ENCODE data around the gene PPP1R12A.

PPP1R12A gene

GRCh38 chr12:79848339-79848738, 86.6 kb downstream of the PPP1R12A start:
- Histone ChIP-seq H3K9me3 (ENCODE audit: control insufficient read depth, low read length) (no peaks in the 10 kb centered on the region), H3K36me3 (ENCODE audit: control insufficient read depth, insufficient read depth, low read length) (no peaks in the 10 kb centered on the region), H3K4me1 (ENCODE audit: control insufficient read depth, insufficient read depth, low read length) (peaks cover 8% of the 10 kb centered on the region), H3K27me3 (ENCODE audit: control insufficient read depth, insufficient read depth, low read length) (no peaks in the 10 kb centered on the region), H3K9ac (ENCODE audit: low read length) (no peak overlapping the region), H3K4me3 (ENCODE audit: low read length) (no peak overlapping the region)

GRCh38 chr12:79847417-79847816, 87.5 kb downstream of the PPP1R12A start:
- Histone ChIP-seq H3K4me1 (ENCODE audit: control insufficient read depth, insufficient read depth, low read length) (peaks cover 8% of the 10 kb centered on the region), H3K9me3 (ENCODE audit: control insufficient read depth, low read length) (no peaks in the 10 kb centered on the region), H3K9ac (ENCODE audit: low read length) (no peak overlapping the region), H3K4me3 (ENCODE audit: low read length) (no peak overlapping the region), H3K36me3 (ENCODE audit: control insufficient read depth, insufficient read depth, low read length) (no peaks in the 10 kb centered on the region), H3K27me3 (ENCODE audit: control insufficient read depth, insufficient read depth, low read length) (no peaks in the 10 kb centered on the region)

GRCh38 chr12:79844693-79845092, 90.2 kb downstream of the PPP1R12A start:
- Histone ChIP-seq H3K36me3 (ENCODE audit: control insufficient read depth, insufficient read depth, low read length) (no peaks in the 10 kb centered on the region), H3K4me1 (ENCODE audit: control insufficient read depth, insufficient read depth, low read length) (peaks cover 8% of the 10 kb centered on the region)

GRCh38 chr12:79843978-79844377, 90.9 kb downstream of the PPP1R12A start:
- H3K4me3 ChIP-seq (ENCODE audit: low read length), result no peak overlapping the region
- H3K9ac ChIP-seq (ENCODE audit: low read length), result no peak overlapping the region
- no peaks in the 10 kb centered on the region for H3K27me3 ChIP-seq (ENCODE audit: control insufficient read depth, insufficient read depth, low read length)
- no peaks in the 10 kb centered on the region for H3K9me3 ChIP-seq (ENCODE audit: control insufficient read depth, low read length)
- H3K36me3 ChIP-seq (ENCODE audit: control insufficient read depth, insufficient read depth, low read length), result peaks cover 6% of the 10 kb centered on the region
- peaks cover 8% of the 10 kb centered on the region for H3K4me1 ChIP-seq (ENCODE audit: control insufficient read depth, insufficient read depth, low read length)

More at GRCh38 chr12:79844693-79845092, 90.2 kb downstream of the PPP1R12A start:
- Histone ChIP-seq H3K9ac (ENCODE audit: low read length) (no peak overlapping the region), H3K27me3 (ENCODE audit: control insufficient read depth, insufficient read depth, low read length) (no peaks in the 10 kb centered on the region), H3K9me3 (ENCODE audit: control insufficient read depth, low read length) (no peaks in the 10 kb centered on the region), H3K4me3 (ENCODE audit: low read length) (no peak overlapping the region)

- Histone ChIP-seq H3K9me3 (ENCODE audit: control insufficient read depth, low read length) (no peaks in the 10 kb centered on the region), H3K4me3 (ENCODE audit: low read length) (no peak overlapping the region), H3K4me1 (ENCODE audit: control insufficient read depth, insufficient read depth, low read length) (peaks cover 5% of the 10 kb centered on the region), H3K9ac (ENCODE audit: low read length) (no peak overlapping the region), H3K27me3 (ENCODE audit: control insufficient read depth, insufficient read depth, low read length) (no peaks in the 10 kb centered on the region), H3K36me3 (ENCODE audit: control insufficient read depth, insufficient read depth, low read length) (peaks cover 6% of the 10 kb centered on the region)
Measured at GRCh38 chr12:79842630-79843029, 92.3 kb downstream of the PPP1R12A start.

GRCh38 chr12:79841878-79842265, 93.0 kb downstream of the PPP1R12A start:
- Histone ChIP-seq H3K4me1 (ENCODE audit: control insufficient read depth, insufficient read depth, low read length) (no peaks in the 10 kb centered on the region), H3K36me3 (ENCODE audit: control insufficient read depth, insufficient read depth, low read length) (peaks cover 6% of the 10 kb centered on the region), H3K27me3 (ENCODE audit: control insufficient read depth, insufficient read depth, low read length) (no peaks in the 10 kb centered on the region), H3K9ac (ENCODE audit: low read length) (no peak overlapping the region), H3K9me3 (ENCODE audit: control insufficient read depth, low read length) (no peaks in the 10 kb centered on the region), H3K4me3 (ENCODE audit: low read length) (no peak overlapping the region)

GRCh38 chr12:79841248-79841877, 93.5 kb downstream of the PPP1R12A start:
- H3K4me1 ChIP-seq (ENCODE audit: control insufficient read depth, insufficient read depth, low read length), result no peaks in the 10 kb centered on the region
- peaks cover 6% of the 10 kb centered on the region for H3K36me3 ChIP-seq (ENCODE audit: control insufficient read depth, insufficient read depth, low read length)
- H3K27me3 ChIP-seq (ENCODE audit: control insufficient read depth, insufficient read depth, low read length), result no peaks in the 10 kb centered on the region
- no peak overlapping the region for H3K9ac ChIP-seq (ENCODE audit: low read length)
- no peaks in the 10 kb centered on the region for H3K9me3 ChIP-seq (ENCODE audit: control insufficient read depth, low read length)
- no peak overlapping the region for H3K4me3 ChIP-seq (ENCODE audit: low read length)

- H3K4me1 ChIP-seq (ENCODE audit: control insufficient read depth, insufficient read depth, low read length), result no peaks in the 10 kb centered on the region
- H3K27me3 ChIP-seq (ENCODE audit: control insufficient read depth, insufficient read depth, low read length), result no peaks in the 10 kb centered on the region
- peaks cover 6% of the 10 kb centered on the region for H3K36me3 ChIP-seq (ENCODE audit: control insufficient read depth, insufficient read depth, low read length)
- H3K9me3 ChIP-seq (ENCODE audit: control insufficient read depth, low read length), result no peaks in the 10 kb centered on the region
- H3K4me3 ChIP-seq (ENCODE audit: low read length), result no peak overlapping the region
- no peak overlapping the region for H3K9ac ChIP-seq (ENCODE audit: low read length)
Measured at GRCh38 chr12:79838359-79838758, 96.5 kb downstream of the PPP1R12A start.

GRCh38 chr12:79837575-79837974, 97.3 kb downstream of the PPP1R12A start:
- no peaks in the 10 kb centered on the region for H3K4me1 ChIP-seq (ENCODE audit: control insufficient read depth, insufficient read depth, low read length)

GRCh38 chr12:79835377-79835843, 99.5 kb downstream of the PPP1R12A start:
- Histone ChIP-seq H3K9ac (ENCODE audit: low read length) (no peak overlapping the region), H3K9me3 (ENCODE audit: control insufficient read depth, low read length) (no peaks in the 10 kb centered on the region), H3K4me1 (ENCODE audit: control insufficient read depth, insufficient read depth, low read length) (no peaks in the 10 kb centered on the region), H3K36me3 (ENCODE audit: control insufficient read depth, insufficient read depth, low read length) (peaks cover 6% of the 10 kb centered on the region), H3K4me3 (ENCODE audit: low read length) (no peak overlapping the region), H3K27me3 (ENCODE audit: control insufficient read depth, insufficient read depth, low read length) (no peaks in the 10 kb centered on the region)

More at GRCh38 chr12:79837575-79837974, 97.3 kb downstream of the PPP1R12A start:
- Histone ChIP-seq H3K9ac (ENCODE audit: low read length) (no peak overlapping the region), H3K4me3 (ENCODE audit: low read length) (no peak overlapping the region), H3K36me3 (ENCODE audit: control insufficient read depth, insufficient read depth, low read length) (peaks cover 6% of the 10 kb centered on the region), H3K9me3 (ENCODE audit: control insufficient read depth, low read length) (no peaks in the 10 kb centered on the region), H3K27me3 (ENCODE audit: control insufficient read depth, insufficient read depth, low read length) (no peaks in the 10 kb centered on the region)

- peaks cover 6% of the 10 kb centered on the region for H3K36me3 ChIP-seq (ENCODE audit: control insufficient read depth, insufficient read depth, low read length)
- H3K4me1 ChIP-seq (ENCODE audit: control insufficient read depth, insufficient read depth, low read length), result no peaks in the 10 kb centered on the region
- no peak overlapping the region for H3K4me3 ChIP-seq (ENCODE audit: low read length)
- no peaks in the 10 kb centered on the region for H3K27me3 ChIP-seq (ENCODE audit: control insufficient read depth, insufficient read depth, low read length)
- no peaks in the 10 kb centered on the region for H3K9me3 ChIP-seq (ENCODE audit: control insufficient read depth, low read length)
- H3K9ac ChIP-seq (ENCODE audit: low read length), result no peak overlapping the region
Measured at GRCh38 chr12:79834712-79835376, 100.1 kb downstream of the PPP1R12A start.

GRCh38 chr12:79830440-79830839, 104.5 kb downstream of the PPP1R12A start:
- H3K27me3 ChIP-seq (ENCODE audit: control insufficient read depth, insufficient read depth, low read length), result no peaks in the 10 kb centered on the region
- no peaks in the 10 kb centered on the region for H3K4me1 ChIP-seq (ENCODE audit: control insufficient read depth, insufficient read depth, low read length)
- H3K9me3 ChIP-seq (ENCODE audit: control insufficient read depth, low read length), result no peaks in the 10 kb centered on the region
- no peaks in the 10 kb centered on the region for H3K36me3 ChIP-seq (ENCODE audit: control insufficient read depth, insufficient read depth, low read length)
- H3K9ac ChIP-seq (ENCODE audit: low read length), result no peak overlapping the region
- H3K4me3 ChIP-seq (ENCODE audit: low read length), result no peak overlapping the region

All from mucosa of stomach (tissue), 1 donor.